ENCODE results near the gene S1PR3. TPM values are rescaled to one million over a fixed set of nuclear protein-coding genes. Genes with fewer than 3 reads are reported as not detected.

S1PR3 gene
- polyA plus RNA-seq, 3 donors = 45.5 to 47.1 (median 46.3) TPM

GRCh38 chr9:88960632-88961031 lies 30.6 kb upstream of the S1PR3 start:
- DNase-seq = no peak

DNA sequence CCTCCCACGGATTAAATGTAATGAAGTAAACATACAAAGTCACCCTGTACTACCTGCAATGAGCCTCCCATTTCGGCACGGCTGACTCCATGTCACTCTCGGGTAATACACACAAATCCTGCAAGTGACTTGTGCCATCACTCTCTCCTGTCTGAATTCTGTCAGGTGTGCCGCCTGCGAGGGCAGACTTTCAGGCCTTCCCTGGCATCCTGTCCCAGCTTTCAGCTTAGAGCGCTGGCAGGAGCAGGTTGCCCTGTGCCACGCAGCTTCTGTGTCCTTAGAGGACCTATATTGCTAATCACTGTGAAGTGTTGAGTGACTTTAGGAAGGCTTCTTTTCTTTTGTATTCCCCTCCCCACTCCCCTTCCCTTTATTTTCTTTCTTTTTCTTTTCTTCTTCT lies 25.8 kb upstream of the S1PR3 start:
- DNase-seq = no peak

DNA sequence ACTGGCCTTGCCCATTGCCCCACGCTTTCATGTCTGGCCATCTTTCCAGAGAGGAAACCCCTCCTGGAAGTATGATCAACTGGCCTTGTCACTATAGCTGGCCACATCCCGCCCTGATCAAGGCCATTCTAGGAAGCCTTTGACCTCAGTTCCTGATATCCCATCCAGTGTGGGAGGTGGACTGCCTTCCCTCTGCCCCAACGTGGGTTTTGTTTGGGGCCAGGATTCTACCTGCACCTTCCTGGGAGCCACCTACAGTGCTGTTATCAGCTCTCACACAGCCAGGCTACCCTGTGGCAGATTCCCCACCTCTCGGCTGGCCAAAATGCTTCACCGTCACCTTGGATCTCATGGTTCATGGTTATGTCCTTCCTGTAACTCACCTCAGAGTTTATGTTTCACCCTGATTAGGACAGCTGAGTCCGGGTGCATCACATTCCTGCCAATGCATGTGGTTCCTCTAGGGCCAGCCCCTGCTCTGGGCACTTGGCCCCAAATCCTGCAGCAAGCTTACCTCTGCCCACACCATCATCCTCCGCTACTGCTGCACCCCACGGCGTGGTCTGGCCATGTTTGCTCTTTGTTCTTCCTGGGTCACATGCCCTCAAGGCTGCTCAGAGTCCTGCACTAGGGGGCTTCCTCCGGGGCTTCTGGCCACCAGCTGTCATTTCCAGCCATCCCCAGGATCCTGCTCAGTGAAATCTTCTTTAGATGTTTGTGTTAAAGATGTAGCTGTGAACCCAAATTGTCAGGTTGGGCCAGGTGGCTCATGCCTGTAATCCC lies 24.2 kb upstream of the S1PR3 start:
- DNase-seq = no peak

DNA sequence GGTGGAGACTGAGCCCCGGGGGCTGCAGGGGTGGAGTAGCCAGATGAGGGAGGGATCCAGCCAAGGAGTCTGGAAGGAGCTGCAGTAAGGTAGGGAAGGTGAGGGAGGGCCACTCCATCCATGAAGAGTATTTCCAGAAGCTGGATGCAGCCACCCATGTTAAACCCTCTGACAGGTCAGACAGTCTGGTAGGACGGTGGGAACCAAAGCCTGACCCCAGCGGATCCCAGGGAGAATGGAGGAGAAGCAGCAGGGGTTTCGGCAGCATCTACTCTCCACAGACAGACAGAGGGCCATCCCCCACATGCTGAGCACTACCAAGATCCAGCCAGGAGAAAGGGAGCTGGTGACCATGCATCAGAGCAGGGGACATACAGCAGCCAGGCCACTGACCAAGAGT lies 22.5 kb upstream of the S1PR3 start:
- DNase-seq = no peak

GRCh38 chr9:88969646-88970373 lies 21.5 kb upstream of the S1PR3 start:
- no peak for DNase-seq

DNA sequence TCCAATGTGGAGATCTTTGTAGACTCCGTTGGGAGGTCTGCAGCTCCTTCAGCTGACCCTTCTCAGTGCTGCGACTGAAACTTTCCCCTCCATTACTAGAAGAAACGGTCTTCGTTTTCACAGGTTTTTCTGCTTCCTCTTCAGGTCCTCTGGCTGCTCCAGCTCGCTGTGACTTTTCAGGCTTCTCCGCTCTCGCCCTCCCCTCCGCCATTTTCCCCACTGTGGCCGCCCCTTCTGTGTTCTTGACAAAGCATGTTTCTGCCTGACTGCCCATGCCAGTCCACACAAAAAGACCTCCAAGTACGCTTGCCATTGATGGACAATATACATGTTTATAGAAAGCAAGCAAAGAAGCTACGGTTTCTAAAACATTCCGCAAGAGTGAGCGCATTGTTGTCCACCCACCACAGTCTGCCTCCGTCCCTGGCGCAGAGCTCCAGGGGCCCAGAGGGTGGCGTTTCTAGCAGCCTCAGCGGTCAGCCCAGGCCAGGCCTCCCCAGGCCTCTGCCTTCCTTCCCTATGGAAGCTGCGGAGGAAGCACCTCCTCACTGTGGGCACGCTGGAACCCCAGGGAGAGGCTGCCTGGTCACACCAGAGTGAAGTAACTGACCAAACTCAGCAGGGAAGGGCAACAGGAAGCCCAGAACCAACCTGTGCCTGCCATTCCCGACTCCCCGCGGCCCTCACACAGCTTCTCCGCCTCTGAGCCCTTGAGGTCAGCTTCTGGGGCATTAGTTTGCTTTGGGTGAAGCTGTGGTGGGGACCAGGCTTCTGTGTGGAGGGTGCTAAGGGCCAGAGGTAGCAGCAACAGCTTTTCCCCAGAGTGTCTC lies 19.9 kb upstream of the S1PR3 start:
- DNase-seq = no peak

DNA sequence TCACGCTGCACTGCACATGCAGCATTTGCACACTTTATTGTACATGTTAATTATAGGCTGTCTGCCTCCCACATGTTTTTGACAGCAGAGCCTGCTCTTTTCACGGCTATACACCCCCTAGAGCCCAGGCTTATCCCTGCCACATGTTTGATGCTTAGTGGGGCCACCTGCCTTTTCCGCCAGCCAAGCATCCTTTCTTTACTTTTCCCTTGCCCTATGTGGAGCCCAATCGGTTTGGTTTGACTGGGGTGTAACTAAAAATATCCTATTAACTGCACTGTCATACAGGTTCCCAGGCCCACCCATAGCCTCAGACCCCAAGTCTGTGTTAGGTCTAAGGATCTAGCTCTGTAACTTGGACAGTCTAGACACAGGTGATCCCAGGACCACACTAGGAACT lies 18.9 kb upstream of the S1PR3 start:
- DNase-seq = no peak

DNA sequence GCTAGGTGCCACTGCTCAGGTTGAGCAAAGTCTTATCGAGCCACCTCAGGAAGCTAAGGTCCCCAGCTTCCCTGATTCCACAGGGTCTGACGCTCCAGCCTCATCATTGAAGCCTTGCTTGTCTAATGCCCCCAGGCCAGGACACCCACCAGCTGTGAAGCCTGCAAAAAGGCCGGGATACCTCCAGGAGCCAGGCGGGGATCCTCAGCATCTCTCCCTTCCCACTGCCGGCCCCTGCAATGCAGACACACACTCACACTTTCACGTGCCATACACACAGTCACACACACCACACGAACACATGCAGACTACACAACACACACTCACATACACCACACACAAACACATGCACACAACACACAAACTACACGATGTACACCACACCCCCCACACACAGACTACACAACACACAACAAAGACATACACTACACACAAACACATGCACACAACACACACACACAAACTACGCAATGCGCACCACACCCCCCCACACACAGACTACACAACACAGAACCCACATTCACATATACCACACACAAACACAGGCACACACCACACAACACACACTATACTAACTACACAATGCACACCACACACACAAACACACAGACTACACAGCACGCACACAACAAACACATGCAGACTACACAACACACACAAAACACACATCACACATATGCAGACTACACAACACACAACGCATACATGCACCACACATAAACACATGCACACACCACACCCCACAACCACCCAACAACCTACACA lies 17.8 kb upstream of the S1PR3 start:
- no peak for DNase-seq

- DNase-seq = no peak
Measured at GRCh38 chr9:88974641-88975040, 16.6 kb upstream of the S1PR3 start.

DNA sequence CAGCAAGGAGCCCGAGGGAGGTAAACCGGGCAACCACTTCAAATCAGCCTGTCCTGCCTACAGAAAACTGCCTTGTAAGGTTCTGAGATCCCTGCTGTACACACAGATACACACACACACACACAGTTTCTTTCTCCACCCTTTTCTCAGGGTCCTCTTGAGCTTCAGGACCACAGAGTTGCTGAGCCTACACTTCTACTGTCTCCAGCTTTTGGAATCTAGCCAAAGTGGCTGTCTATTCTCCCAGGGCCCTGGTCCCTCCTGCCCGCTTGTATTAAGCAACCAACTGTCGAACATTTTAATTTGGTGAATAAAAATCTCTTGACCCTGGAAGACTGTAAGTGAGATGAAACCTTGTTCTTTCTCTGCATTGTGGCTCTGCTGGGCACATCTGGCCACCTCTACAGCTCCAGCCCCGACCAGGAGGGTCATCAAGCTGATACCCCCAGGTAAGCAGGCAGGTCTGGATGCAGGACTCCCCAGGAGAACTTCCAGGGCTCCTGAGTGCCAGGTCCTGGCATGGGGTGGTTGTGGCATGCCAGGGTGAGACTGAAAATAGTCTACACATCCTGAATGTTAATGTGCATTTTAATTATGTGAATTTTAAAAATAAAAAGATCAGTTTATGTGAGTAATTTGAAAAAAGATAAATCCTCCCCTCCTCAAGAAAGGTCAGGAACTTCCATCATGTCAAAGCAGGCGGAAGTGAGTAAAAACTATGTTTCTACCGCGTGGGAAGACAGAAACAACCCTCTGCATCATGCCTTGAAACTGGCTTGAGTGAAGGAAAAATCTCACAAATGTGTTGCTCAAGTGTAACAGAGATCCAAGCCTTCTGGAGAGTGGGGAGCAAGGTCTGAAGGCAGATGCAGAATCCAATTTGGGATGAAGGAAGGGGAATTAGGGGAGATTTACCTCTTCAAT lies 15.0 kb upstream of the S1PR3 start:
- DNase-seq = no peak

DNA sequence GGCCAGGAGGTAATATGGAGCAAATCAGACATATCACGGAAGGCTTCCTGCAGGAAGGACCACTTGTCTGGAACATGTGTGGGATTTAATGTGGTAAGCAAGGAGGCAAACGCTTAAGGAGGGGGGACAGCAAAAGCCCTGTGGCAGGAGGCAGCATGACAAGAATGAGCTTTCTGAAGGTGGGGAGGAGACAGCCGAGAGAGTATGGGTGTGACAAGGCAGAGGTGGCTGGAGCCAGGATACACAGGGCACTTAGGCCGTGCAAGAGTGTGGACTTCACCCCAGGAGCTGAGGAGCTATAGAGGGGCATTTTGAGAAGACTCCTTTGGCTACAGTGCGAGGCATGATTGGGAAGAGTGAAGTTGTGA lies 14.4 kb upstream of the S1PR3 start:
- DNase-seq = no peak

DNA sequence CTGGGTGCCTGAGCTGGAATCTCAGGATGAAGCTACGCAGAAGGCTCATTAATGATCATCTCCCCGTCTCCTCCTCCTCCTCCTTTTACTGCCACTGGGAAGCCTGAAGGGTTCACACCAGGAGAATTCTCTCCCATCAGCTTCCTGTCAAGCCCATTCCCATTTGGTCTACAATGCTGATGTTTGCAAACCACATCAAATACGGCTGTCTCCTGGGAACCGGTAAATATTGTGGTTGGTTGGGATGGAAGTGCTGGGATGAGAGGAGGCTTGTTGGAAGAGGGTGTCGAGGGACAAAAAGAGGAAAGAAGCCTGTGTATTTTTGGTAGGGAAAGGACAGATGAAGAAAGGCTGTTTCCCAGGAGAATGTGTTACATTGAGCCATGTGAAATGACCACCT lies 13.2 kb upstream of the S1PR3 start:
- no peak for DNase-seq

- DNase-seq = no peak
Measured at GRCh38 chr9:88979021-88979420, 12.2 kb upstream of the S1PR3 start.

GRCh38 chr9:88979791-88980190 lies 11.5 kb upstream of the S1PR3 start:
- no peak for DNase-seq

DNA sequence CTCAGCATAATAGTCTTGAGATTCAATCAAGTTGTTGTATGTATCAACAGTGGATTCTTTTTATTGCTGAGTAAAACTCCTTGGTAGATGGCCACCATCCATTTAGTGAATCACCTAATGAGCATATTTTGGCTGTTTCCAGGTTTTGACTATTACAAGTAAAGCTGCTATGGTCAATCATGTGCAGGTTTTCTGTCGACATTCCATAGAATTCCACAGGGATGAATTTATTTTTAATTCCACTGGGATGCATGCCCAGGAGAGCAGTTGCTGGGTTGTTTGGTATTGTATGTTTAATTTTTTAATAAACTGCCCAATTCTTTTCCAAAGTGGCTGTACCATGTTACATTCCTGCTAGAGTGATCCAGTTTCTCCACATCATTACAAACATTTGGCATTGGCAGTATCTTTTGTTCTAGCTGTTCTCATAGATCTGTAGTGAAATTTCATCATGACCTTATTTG lies 10.5 kb upstream of the S1PR3 start:
- no peak for DNase-seq

DNA sequence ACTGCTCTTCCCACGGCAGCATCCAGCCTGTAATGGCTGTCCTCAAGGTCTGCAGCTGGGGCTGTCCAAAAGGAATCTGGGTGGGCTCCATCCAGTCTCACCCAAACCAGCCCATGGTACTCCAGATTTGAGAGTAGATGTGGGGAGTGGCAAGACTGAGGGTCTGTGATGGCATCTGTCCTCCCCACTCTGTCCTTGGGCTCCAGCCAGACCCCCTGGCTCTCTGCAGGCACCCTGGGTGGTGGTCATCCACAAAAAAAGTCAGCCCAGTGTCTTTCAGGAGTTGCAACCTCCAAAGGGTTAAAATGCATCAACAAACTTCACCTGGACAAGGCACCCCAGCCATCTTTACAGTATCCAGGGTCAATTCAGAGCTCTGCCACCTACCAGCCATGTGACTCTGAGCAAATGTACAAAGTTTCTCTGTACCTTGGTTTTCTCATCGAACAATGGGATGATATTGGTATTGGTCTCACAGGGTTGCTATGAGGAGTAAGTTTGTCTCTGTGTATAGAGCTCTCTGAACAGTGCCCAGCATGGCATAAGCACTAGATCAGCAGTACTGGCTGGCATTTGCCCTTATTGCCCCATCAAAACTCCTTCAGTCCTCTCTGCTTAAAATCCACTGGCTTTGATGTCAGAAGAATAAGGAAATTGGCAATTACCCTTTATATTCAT lies 7.3 kb upstream of the S1PR3 start:
- DNase-seq = no peak

DNA sequence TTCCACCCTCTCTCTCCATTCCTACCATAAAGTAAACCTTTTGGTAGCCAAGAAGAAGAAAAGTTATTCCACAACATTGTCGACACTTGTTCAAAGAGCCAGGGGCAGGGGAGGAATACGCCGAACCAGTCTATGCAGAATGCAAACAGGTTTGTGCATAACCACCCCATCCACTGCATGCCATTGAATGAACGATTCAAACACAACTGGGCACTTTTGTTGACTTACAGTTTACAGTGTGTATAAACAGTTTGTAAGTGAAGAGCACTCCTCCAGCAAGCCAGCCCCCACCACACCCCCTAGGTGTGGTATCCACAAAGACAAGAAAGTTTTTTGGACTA lies 6.8 kb upstream of the S1PR3 start:
- no peak for DNase-seq

DNA sequence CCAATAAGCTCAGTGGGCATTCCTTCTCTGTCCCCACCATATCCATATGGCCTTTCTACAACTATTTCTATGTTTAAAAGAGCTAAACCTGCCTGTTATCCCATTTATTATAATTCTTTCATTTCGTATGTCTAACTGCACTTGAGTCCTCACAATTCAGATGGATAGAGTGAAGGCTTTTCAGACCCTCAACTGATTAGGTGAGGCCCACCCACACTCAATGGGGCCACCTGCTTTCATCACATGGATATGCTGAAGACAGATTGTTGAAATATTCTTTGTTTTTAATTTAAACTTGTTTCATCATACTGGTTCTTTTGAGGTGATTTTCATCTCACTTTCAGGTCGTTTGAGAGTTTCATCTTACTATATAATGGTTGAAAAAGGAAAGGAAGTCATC lies 5.7 kb upstream of the S1PR3 start:
- no peak for DNase-seq

- no peak for DNase-seq
Measured at GRCh38 chr9:88986776-88987175, 4.5 kb upstream of the S1PR3 start.

GRCh38 chr9:88987661-88988060 lies 3.6 kb upstream of the S1PR3 start:
- no peak for DNase-seq

Data from renal pelvis (tissue), 4 donors.